ENCODE results near the gene LEPR. TPM values are rescaled to one million over a fixed set of nuclear protein-coding genes. Genes with fewer than 3 reads are reported as not detected.

The LEPR gene
- total and polyA plus RNA-seq, 4 donors = 42.0 to 103 (median 72.7) TPM

GRCh38 chr1:65401612-65402011 lies 18.9 kb upstream of the LEPR start:
- no peak for DNase-seq (ENCODE audit: low spot score)

More at GRCh38 chr1:65401612-65402011, 18.9 kb upstream of the LEPR start:
- 96% methylated on average over 3 of the region's 3 CpGs for WGBS
- Histone ChIP-seq H3K27me3 (ENCODE audit: control insufficient read depth in 4 of 4, insufficient read depth in 4 of 4, low read length in 3 of 4) (no peaks in the 10 kb centered on the region), H3K4me1 (ENCODE audit: control insufficient read depth in 4 of 4, insufficient read depth in 4 of 4, low read length in 3 of 4) (no peaks in the 10 kb centered on the region), H3K36me3 (ENCODE audit: control insufficient read depth in 4 of 4, insufficient read depth in 3 of 4, low read depth in 1 of 4, low read length in 3 of 4) (no peaks in the 10 kb centered on the region), H3K4me3 (ENCODE audit: low read depth in 1 of 3, low read length in 3 of 3) (no peak overlapping the region), H3K9ac (ENCODE audit: low read depth in 1 of 2, low read length in 2 of 2) (no peak overlapping the region), H3K9me3 (ENCODE audit: control insufficient read depth in 4 of 4, low read length in 3 of 4) (no peaks in the 10 kb centered on the region), H3K27ac (ENCODE audit: low read depth in 1 of 2, low read length in 2 of 2) (no peak overlapping the region)
- TF ChIP-seq JUND (IDR thresholded peaks at IDR 0.05) (no peak), HNF4G (IDR thresholded peaks at IDR 0.05) (no peak), EGR1 (IDR thresholded peaks at IDR 0.05; ENCODE audit: low read depth in 2 of 2) (no peak), ZBTB33 (IDR thresholded peaks at IDR 0.05) (no peak), YY1 (IDR thresholded peaks at IDR 0.05) (no peak), REST (IDR thresholded peaks at IDR 0.05) (no peak), HNF4A (conservative IDR thresholded peaks at IDR 0.05) (no peak), TAF1 (conservative IDR thresholded peaks at IDR 0.05) (no peak), FOXA1 (IDR thresholded peaks at IDR 0.05) (no peak), SP1 (IDR thresholded peaks at IDR 0.05) (no peak), MAX (IDR thresholded peaks at IDR 0.05) (no peak), NR2F2 (IDR thresholded peaks at IDR 0.05) (no peak), ATF3 (IDR thresholded peaks at IDR 0.05) (no peak), CTCF (IDR thresholded peaks at IDR 0.05; ENCODE audit: low read depth, low read length, missing input control) (no peak), FOXA2 (IDR thresholded peaks at IDR 0.05) (no peak), GABPA (IDR thresholded peaks at IDR 0.05 in 1 of 2, conservative IDR thresholded peaks at IDR 0.05 in 1 of 2) (no peak), RAD21 (IDR thresholded peaks at IDR 0.05) (no peak), RXRA (IDR thresholded peaks at IDR 0.05) (no peak)

Measured in liver (tissue), 9 donors.